Activated CD8-positive, alpha-beta memory T cell treated with anti-CD3 and anti-CD28 coated beads, Interleukin-2, amount 10 ng/mL, durations not matched to agents 7 days and 5 days (primary cell): Measurements from ENCODE around the gene KCNJ9. TPM values are rescaled to one million over a fixed set of nuclear protein-coding genes. Genes with fewer than 3 reads are reported as not detected.

Source experiments
- ATAC-seq: fragments of 150-1000 bp; cut with Tn5 transposase; one replicate; pipeline ENCODE4 v1.10.0; 2021; ENCODE audit warnings: moderate library complexity
- CTCF ChIA-PET: fragments of 350-600 bp; sonication (Branson Sonifier 250); formaldehyde crosslinking; loops from one replicate; lab custom pipeline; 2021; ENCODE audit warnings: antibody characterized with exemption; lab: Charles Lee
- DNase-seq: peaks from one replicate; pipeline ENCODE4 v3.0.0-alpha.2; 2020
- H3K27ac Mint-ChIP-seq: one replicate; pipeline ENCODE4 v1.8.0; 2021; ENCODE audit warnings: mild to moderate bottlenecking, mixed read lengths
- H3K27me3 Mint-ChIP-seq: one replicate; pipeline ENCODE4 v1.8.0; 2021; ENCODE audit warnings: mixed read lengths
- H3K36me3 Mint-ChIP-seq: one replicate; pipeline ENCODE4 v1.8.0; 2021; ENCODE audit warnings: mild to moderate bottlenecking, mixed read lengths
- H3K4me1 Mint-ChIP-seq: one replicate; pipeline ENCODE4 v1.8.0; 2021; ENCODE audit warnings: mixed read lengths
- H3K4me3 Mint-ChIP-seq: one replicate; pipeline ENCODE4 v1.8.0; 2021; ENCODE audit warnings: mild to moderate bottlenecking, moderate library complexity, mixed read lengths
- H3K9me3 Mint-ChIP-seq: one replicate; pipeline ENCODE4 v1.8.0; 2022; ENCODE audit warnings: low read depth, mixed read lengths
- total RNA-seq, 2 experiments: library from RNA; stranded (reverse); gene quantifications; one replicate each; pipeline ENCODE4 v1.2.3, GENCODE V29; 2021

Gene KCNJ9
- total RNA-seq, 2 experiments from 2014 or later = not detected

GRCh38 chr1:160070243-160071163 is 10.8 kb upstream of the KCNJ9 start:
- Mint-ChIP-seq H3K4me3 (peak overlapping the region; percentile 75), H3K27me3 (peaks cover 49% of the 10 kb centered on the region), H3K4me1 (peaks cover 15% of the 10 kb centered on the region), H3K9me3 (no peaks in the 10 kb centered on the region), H3K27ac (no peak overlapping the region), H3K36me3 (no peaks in the 10 kb centered on the region)
- ATAC-seq (peak; percentile 87), DNase-seq (peak; percentile 74)
- CTCF ChIA-PET = interaction anchor here (1.4 to 40.9 kb wide), 5 partner anchors 10 to 123 kb away, joined by 3 to 633 read pairs (median 5); partner anchors contain the start of genes KCNJ10 and KCNJ9

GRCh38 chr1:160071289-160071688 is 10.0 kb upstream of the KCNJ9 start:
- H3K27me3 Mint-ChIP-seq = peaks cover 49% of the 10 kb centered on the region
- CTCF ChIA-PET = interaction anchor here (1.1 to 40.9 kb wide), 5 partner anchors 9 to 66 kb away, joined by 3 to 633 read pairs (median 5); partner anchors contain the start of genes KCNJ10 and KCNJ9
- H3K4me1 Mint-ChIP-seq = peaks cover 15% of the 10 kb centered on the region
- H3K27ac Mint-ChIP-seq = no peak overlapping the region
- H3K36me3 Mint-ChIP-seq = no peaks in the 10 kb centered on the region
- DNase-seq = no peak
- no peak overlapping the region for H3K4me3 Mint-ChIP-seq
- ATAC-seq = no peak
- H3K9me3 Mint-ChIP-seq = no peaks in the 10 kb centered on the region

- Mint-ChIP-seq H3K27me3 (peaks cover 44% of the 10 kb centered on the region), H3K9me3 (no peaks in the 10 kb centered on the region), H3K36me3 (no peaks in the 10 kb centered on the region), H3K4me3 (no peak overlapping the region), H3K27ac (no peak overlapping the region), H3K4me1 (peaks cover 15% of the 10 kb centered on the region)
- CTCF ChIA-PET = interaction anchor here (1.0 to 40.9 kb wide), 3 partner anchors 5 to 68 kb away, joined by 3 to 633 read pairs (median 633); partner anchors contain the start of genes KCNJ10 and KCNJ9
- no peak for DNase-seq
- no peak for ATAC-seq
Measured at GRCh38 chr1:160074865-160075264, 6.5 kb upstream of the KCNJ9 start.

GRCh38 chr1:160075836-160076235 is 5.5 kb upstream of the KCNJ9 start:
- Mint-ChIP-seq H3K36me3 (no peaks in the 10 kb centered on the region), H3K9me3 (no peaks in the 10 kb centered on the region), H3K4me1 (peaks cover 11% of the 10 kb centered on the region), H3K4me3 (no peak overlapping the region), H3K27ac (no peak overlapping the region), H3K27me3 (peaks cover 46% of the 10 kb centered on the region)
- no peak for DNase-seq
- CTCF ChIA-PET = interaction anchor here (0.9 to 40.9 kb wide), 3 partner anchors 4 to 68 kb away, joined by 4 to 633 read pairs (median 633); partner anchors contain the start of genes KCNJ10 and KCNJ9
- no peak for ATAC-seq

GRCh38 chr1:160076295-160076694 is 5.0 kb upstream of the KCNJ9 start:
- no peaks in the 10 kb centered on the region for H3K9me3 Mint-ChIP-seq
- no peaks in the 10 kb centered on the region for H3K36me3 Mint-ChIP-seq
- ATAC-seq (no peak), DNase-seq (no peak)
- peaks cover 12% of the 10 kb centered on the region for H3K4me1 Mint-ChIP-seq
- CTCF ChIA-PET = interaction anchor here (0.9 to 40.9 kb wide), 3 partner anchors 4 to 68 kb away, joined by 4 to 633 read pairs (median 633); partner anchors contain the start of genes KCNJ10 and KCNJ9
- H3K4me3 Mint-ChIP-seq = no peak overlapping the region
- H3K27ac Mint-ChIP-seq = no peak overlapping the region
- H3K27me3 Mint-ChIP-seq = peaks cover 49% of the 10 kb centered on the region

- peaks cover 4% of the 10 kb centered on the region for H3K4me1 Mint-ChIP-seq
- CTCF ChIA-PET = interaction anchor here (0.9 to 40.9 kb wide), 8 partner anchors 3 to 246 kb away, joined by 3 to 633 read pairs (median 18); partner anchors contain the start of genes IGSF8, KCNJ10, KCNJ9 and PIGM
- H3K36me3 Mint-ChIP-seq = no peaks in the 10 kb centered on the region
- DNase-seq = no peak
- peaks cover 49% of the 10 kb centered on the region for H3K27me3 Mint-ChIP-seq
- no peak overlapping the region for H3K4me3 Mint-ChIP-seq
- no peak for ATAC-seq
- no peak overlapping the region for H3K27ac Mint-ChIP-seq
- no peaks in the 10 kb centered on the region for H3K9me3 Mint-ChIP-seq
Measured at GRCh38 chr1:160077486-160077885, 3.9 kb upstream of the KCNJ9 start.

- H3K27me3 Mint-ChIP-seq = peaks cover 60% of the 10 kb centered on the region
Measured at GRCh38 chr1:160078512-160079195, 2.7 kb upstream of the KCNJ9 start.

GRCh38 chr1:160079448-160079847 is 1.9 kb upstream of the KCNJ9 start:
- Mint-ChIP-seq H3K36me3 (no peaks in the 10 kb centered on the region), H3K4me1 (peaks cover 9% of the 10 kb centered on the region), H3K27ac (no peak overlapping the region), H3K4me3 (no peak overlapping the region), H3K27me3 (peaks cover 60% of the 10 kb centered on the region), H3K9me3 (no peaks in the 10 kb centered on the region)
- CTCF ChIA-PET = interaction anchor here (0.7 to 40.9 kb wide), 19 partner anchors 1 to 272 kb away, joined by 3 to 633 read pairs (median 6); partner anchors contain the start of genes IGSF8, KCNJ10, KCNJ9 and PIGM
- DNase-seq (no peak), ATAC-seq (no peak)

More at GRCh38 chr1:160078512-160079195, 2.7 kb upstream of the KCNJ9 start:
- peaks cover 4% of the 10 kb centered on the region for H3K4me1 Mint-ChIP-seq
- CTCF ChIA-PET = interaction anchor here (0.7 to 40.9 kb wide), 26 partner anchors 2 to 274 kb away, joined by 3 to 633 read pairs (median 6); partner anchors contain the start of genes IGSF8, KCNJ10, KCNJ9 and PEX19
- DNase-seq (peak; percentile 77), ATAC-seq (peak; percentile 89)
- H3K4me3 Mint-ChIP-seq = no peak overlapping the region
- H3K9me3 Mint-ChIP-seq = no peaks in the 10 kb centered on the region
- no peaks in the 10 kb centered on the region for H3K36me3 Mint-ChIP-seq
- H3K27ac Mint-ChIP-seq = no peak overlapping the region

- CTCF ChIA-PET = interaction anchor here (0.5 to 28.8 kb wide), 8 partner anchors 17 to 294 kb away, joined by 3 to 633 read pairs (median 9); partner anchors contain the start of genes IGSF8, KCNJ10 and PIGM
- peaks cover 10% of the 10 kb centered on the region for H3K4me1 Mint-ChIP-seq
- H3K4me3 Mint-ChIP-seq = no peak overlapping the region
- H3K27me3 Mint-ChIP-seq = peaks cover 60% of the 10 kb centered on the region
- H3K9me3 Mint-ChIP-seq = no peaks in the 10 kb centered on the region
- no peak for ATAC-seq
- H3K36me3 Mint-ChIP-seq = no peaks in the 10 kb centered on the region
- H3K27ac Mint-ChIP-seq = no peak overlapping the region
- DNase-seq = no peak
Measured at GRCh38 chr1:160080381-160081100, 797 bp upstream of the KCNJ9 start.

- ATAC-seq (no peak), DNase-seq (no peak)
- Mint-ChIP-seq H3K4me3 (no peak overlapping the region), H3K9me3 (no peaks in the 10 kb centered on the region), H3K36me3 (no peaks in the 10 kb centered on the region), H3K27ac (no peak overlapping the region), H3K4me1 (peaks cover 10% of the 10 kb centered on the region), H3K27me3 (peaks cover 49% of the 10 kb centered on the region)
- CTCF ChIA-PET = interaction anchor here (11.5 to 28.8 kb wide), 2 partner anchors 15 to 23 kb away, joined by 115 to 633 read pairs; partner anchors contain the start of genes IGSF8 and KCNJ10
Measured at GRCh38 chr1:160082487-160082886, 1.1 kb downstream of the KCNJ9 start.

- ATAC-seq (no peak), DNase-seq (no peak)
- H3K4me3 Mint-ChIP-seq = no peak overlapping the region
- no peaks in the 10 kb centered on the region for H3K36me3 Mint-ChIP-seq
- CTCF ChIA-PET = interaction anchor here (1.1 to 28.8 kb wide), 3 partner anchors 14 to 46 kb away, joined by 4 to 633 read pairs (median 115); partner anchors contain the start of genes IGSF8 and KCNJ10
- H3K9me3 Mint-ChIP-seq = no peaks in the 10 kb centered on the region
- H3K27me3 Mint-ChIP-seq = peaks cover 48% of the 10 kb centered on the region
- no peak overlapping the region for H3K27ac Mint-ChIP-seq
- H3K4me1 Mint-ChIP-seq = peaks cover 10% of the 10 kb centered on the region
Measured at GRCh38 chr1:160082926-160083325, 1.6 kb downstream of the KCNJ9 start.
